Ishikawa (cell line): ENCODE results near the gene INSL3.
A peak's percentile ranks its signal among the peaks of the same experiment; 100 is the strongest.

Experiments
- CEBPB ChIP-seq: IDR thresholded peaks from 2 replicates; pipeline ENCODE4 v1.6.1; 2012
- CREB1 ChIP-seq: IDR thresholded peaks from 2 replicates; pipeline ENCODE4 v1.6.1; 2012; ENCODE audit warnings: low read depth
- EGR1 ChIP-seq: IDR thresholded peaks from 2 replicates; pipeline ENCODE4 v1.6.1; 2012
- EP300 ChIP-seq: IDR thresholded peaks from 2 replicates; pipeline ENCODE4 v1.6.1; 2012; ENCODE audit warnings: borderline replicate concordance
- FOXM1 ChIP-seq: IDR thresholded peaks from 2 replicates; pipeline ENCODE4 v1.6.1; 2012; ENCODE audit warnings: low read depth, borderline replicate concordance
- NFIC ChIP-seq: IDR thresholded peaks from 2 replicates; pipeline ENCODE4 v1.6.1; 2012
- RAD21 ChIP-seq: IDR thresholded peaks from 2 replicates; pipeline ENCODE4 v1.6.1; 2012; ENCODE audit warnings: low read depth
- TAF1 ChIP-seq: IDR thresholded peaks from 2 replicates; pipeline ENCODE4 v1.6.1; 2012; ENCODE audit warnings: low read depth, mild to moderate bottlenecking
- TCF12 ChIP-seq: IDR thresholded peaks from 2 replicates; pipeline ENCODE4 v1.6.1; 2012; ENCODE audit warnings: low read depth
- TEAD4 ChIP-seq: IDR thresholded peaks from 2 replicates; pipeline ENCODE4 v1.6.1; 2012
- YY1 ChIP-seq: IDR thresholded peaks from 2 replicates; pipeline ENCODE4 v1.6.1; 2012; ENCODE audit warnings: low read depth
- ZBTB7A ChIP-seq: IDR thresholded peaks from 2 replicates; pipeline ENCODE4 v1.6.1; 2012; ENCODE audit warnings: low read depth
- TF ChIP-seq, protein P1 (sequence below): IDR thresholded peaks from 2 replicates; pipeline ENCODE4 v1.6.1; 2012; ENCODE audit warnings: low read depth, mild to moderate bottlenecking
- TF ChIP-seq, protein P2 (sequence below): IDR thresholded peaks from 2 replicates; pipeline ENCODE4 v1.6.1; 2012
- TF ChIP-seq, protein P3 (sequence below): IDR thresholded peaks from 2 replicates; pipeline ENCODE4 v1.6.1; 2012

Gene INSL3, protein sequence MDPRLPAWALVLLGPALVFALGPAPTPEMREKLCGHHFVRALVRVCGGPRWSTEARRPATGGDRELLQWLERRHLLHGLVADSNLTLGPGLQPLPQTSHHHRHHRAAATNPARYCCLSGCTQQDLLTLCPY

GRCh38 chr19:17821190-17821589 lies at the start of gene INSL3:
Gene INSL3, minus strand, starts transcription at chr19:17821519. Its CDS starts 13 bp downstream, at chr19:17821506.
- TF ChIP-seq, protein P1, sequence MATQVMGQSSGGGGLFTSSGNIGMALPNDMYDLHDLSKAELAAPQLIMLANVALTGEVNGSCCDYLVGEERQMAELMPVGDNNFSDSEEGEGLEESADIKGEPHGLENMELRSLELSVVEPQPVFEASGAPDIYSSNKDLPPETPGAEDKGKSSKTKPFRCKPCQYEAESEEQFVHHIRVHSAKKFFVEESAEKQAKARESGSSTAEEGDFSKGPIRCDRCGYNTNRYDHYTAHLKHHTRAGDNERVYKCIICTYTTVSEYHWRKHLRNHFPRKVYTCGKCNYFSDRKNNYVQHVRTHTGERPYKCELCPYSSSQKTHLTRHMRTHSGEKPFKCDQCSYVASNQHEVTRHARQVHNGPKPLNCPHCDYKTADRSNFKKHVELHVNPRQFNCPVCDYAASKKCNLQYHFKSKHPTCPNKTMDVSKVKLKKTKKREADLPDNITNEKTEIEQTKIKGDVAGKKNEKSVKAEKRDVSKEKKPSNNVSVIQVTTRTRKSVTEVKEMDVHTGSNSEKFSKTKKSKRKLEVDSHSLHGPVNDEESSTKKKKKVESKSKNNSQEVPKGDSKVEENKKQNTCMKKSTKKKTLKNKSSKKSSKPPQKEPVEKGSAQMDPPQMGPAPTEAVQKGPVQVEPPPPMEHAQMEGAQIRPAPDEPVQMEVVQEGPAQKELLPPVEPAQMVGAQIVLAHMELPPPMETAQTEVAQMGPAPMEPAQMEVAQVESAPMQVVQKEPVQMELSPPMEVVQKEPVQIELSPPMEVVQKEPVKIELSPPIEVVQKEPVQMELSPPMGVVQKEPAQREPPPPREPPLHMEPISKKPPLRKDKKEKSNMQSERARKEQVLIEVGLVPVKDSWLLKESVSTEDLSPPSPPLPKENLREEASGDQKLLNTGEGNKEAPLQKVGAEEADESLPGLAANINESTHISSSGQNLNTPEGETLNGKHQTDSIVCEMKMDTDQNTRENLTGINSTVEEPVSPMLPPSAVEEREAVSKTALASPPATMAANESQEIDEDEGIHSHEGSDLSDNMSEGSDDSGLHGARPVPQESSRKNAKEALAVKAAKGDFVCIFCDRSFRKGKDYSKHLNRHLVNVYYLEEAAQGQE, result no peak
- TF ChIP-seq TAF1 (no peak), NFIC (no peak), RAD21 (no peak), YY1 (no peak), EP300 (no peak)
- TF ChIP-seq, protein P2, sequence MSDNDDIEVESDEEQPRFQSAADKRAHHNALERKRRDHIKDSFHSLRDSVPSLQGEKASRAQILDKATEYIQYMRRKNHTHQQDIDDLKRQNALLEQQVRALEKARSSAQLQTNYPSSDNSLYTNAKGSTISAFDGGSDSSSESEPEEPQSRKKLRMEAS, result no peak

- TF ChIP-seq YY1 (no peak), TAF1 (no peak), CEBPB (no peak), NFIC (no peak), TCF12 (no peak), EP300 (no peak), RAD21 (no peak), FOXM1 (no peak), CREB1 (no peak), EGR1 (no peak), TEAD4 (no peak), ZBTB7A (no peak)
- TF ChIP-seq, protein P1, result no peak
- TF ChIP-seq, protein P2, result no peak
- TF ChIP-seq, protein P3, sequence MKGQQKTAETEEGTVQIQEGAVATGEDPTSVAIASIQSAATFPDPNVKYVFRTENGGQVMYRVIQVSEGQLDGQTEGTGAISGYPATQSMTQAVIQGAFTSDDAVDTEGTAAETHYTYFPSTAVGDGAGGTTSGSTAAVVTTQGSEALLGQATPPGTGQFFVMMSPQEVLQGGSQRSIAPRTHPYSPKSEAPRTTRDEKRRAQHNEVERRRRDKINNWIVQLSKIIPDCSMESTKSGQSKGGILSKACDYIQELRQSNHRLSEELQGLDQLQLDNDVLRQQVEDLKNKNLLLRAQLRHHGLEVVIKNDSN, result no peak
These were observed 47.8 kb upstream of the INSL3 start for GRCh38 chr19:17869114-17869608.

- TF ChIP-seq CEBPB (no peak), NFIC (no peak), YY1 (no peak), RAD21 (no peak), ZBTB7A (no peak), TAF1 (no peak), FOXM1 (no peak), TEAD4 (no peak), EGR1 (no peak), EP300 (no peak)
- TF ChIP-seq, protein P1, result no peak
- TF ChIP-seq, protein P3, result no peak
- TF ChIP-seq, protein P2, result no peak
These were observed 47.4 kb upstream of the INSL3 start for GRCh38 chr19:17868669-17869068.

- no peak for TF ChIP-seq RAD21
- TF ChIP-seq ZBTB7A, result 0 out of 2 replicates have a peak, but pooled peaks have one; percentile 28
- 0 out of 2 replicates have a peak, but pooled peaks have one; percentile 28 for TF ChIP-seq NFIC
- 0 out of 2 replicates have a peak, but pooled peaks have one; percentile 14 for TF ChIP-seq TEAD4
These were observed 45.7 kb upstream of the INSL3 start for GRCh38 chr19:17866964-17867486.
